Spleen (tissue), 7 donors: ENCODE results near the gene DNHD1.

ENCODE experiments used
- CTCF ChIP-seq, 11 experiments: fragments of 200-600 bp in 7 of 11; fragments of 450-650 bp in 4 of 11; sonication (generic) in 4 of 11; IDR thresholded peaks in 8 of 11; conservative IDR thresholded peaks in 3 of 11; 1 replicate in 7 of 11; 2 replicates in 4 of 11; pipeline versions ENCODE4 v1.4.0 to v1.8.0; 2016 to 2021; ENCODE audit warnings: antibody characterized with exemption in 11 of 11, inconsistent platforms in 4 of 11, mild to moderate bottlenecking in 1 of 11
- POLR2A ChIP-seq, 3 donors: fragments of 450-650 bp; IDR thresholded peaks; one replicate each; pipeline ENCODE4 v1.5.1; 2017; ENCODE audit warnings: antibody characterized with exemption in 3 of 3, mild to moderate bottlenecking in 1 of 3
- donor health status: DM: no; HTN: no; CAD: no; lungs with moderate emphysema.
- donor health status: DM: no; HTN: no; CAD: no.
- donor health status: DM: no; HTN: no; CAD: no.

- no peak for TF ChIP-seq CTCF (IDR thresholded peaks at IDR 0.05 in 8 of 11, conservative IDR thresholded peaks at IDR 0.05 in 3 of 11)
- no peak for TF ChIP-seq POLR2A (IDR thresholded peaks at IDR 0.05)
Observed at GRCh38 chr11:6616596-6617250, 119.6 kb downstream of the DNHD1 start.
